ENCODE results near the gene GNRH2.

GNRH2 gene, protein sequence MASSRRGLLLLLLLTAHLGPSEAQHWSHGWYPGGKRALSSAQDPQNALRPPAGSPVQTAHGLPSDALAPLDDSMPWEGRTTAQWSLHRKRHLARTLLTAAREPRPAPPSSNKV

DNA sequence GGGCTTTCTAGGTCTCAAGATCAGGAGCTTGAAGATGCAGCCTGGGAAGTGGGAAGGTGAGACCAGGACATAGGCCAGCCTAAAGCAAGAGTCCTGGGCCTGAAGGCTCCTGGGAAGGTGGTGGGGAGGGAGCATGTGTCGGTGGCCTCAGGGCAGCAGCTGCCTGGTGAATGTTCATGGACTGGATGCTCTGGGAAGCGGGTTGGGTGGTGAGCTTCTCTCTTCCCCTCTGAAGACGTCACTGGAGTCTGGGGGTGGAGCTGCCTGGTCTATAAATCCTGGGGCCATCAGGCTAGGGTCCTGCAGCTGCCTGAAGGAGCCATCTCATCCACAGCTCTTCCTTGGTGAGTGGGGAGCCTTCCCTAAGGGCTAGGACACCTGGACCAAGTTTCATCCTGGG lies at the start of gene GNRH2:
Gene GNRH2, plus strand, starts transcription at position 301 of the 400 bp plus-strand sequence. CDS start 793 bp downstream, outside the sequence.
- TF ChIP-seq, protein P1, sequence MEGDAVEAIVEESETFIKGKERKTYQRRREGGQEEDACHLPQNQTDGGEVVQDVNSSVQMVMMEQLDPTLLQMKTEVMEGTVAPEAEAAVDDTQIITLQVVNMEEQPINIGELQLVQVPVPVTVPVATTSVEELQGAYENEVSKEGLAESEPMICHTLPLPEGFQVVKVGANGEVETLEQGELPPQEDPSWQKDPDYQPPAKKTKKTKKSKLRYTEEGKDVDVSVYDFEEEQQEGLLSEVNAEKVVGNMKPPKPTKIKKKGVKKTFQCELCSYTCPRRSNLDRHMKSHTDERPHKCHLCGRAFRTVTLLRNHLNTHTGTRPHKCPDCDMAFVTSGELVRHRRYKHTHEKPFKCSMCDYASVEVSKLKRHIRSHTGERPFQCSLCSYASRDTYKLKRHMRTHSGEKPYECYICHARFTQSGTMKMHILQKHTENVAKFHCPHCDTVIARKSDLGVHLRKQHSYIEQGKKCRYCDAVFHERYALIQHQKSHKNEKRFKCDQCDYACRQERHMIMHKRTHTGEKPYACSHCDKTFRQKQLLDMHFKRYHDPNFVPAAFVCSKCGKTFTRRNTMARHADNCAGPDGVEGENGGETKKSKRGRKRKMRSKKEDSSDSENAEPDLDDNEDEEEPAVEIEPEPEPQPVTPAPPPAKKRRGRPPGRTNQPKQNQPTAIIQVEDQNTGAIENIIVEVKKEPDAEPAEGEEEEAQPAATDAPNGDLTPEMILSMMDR (IDR thresholded peaks at IDR 0.05) = no peak

DNA sequence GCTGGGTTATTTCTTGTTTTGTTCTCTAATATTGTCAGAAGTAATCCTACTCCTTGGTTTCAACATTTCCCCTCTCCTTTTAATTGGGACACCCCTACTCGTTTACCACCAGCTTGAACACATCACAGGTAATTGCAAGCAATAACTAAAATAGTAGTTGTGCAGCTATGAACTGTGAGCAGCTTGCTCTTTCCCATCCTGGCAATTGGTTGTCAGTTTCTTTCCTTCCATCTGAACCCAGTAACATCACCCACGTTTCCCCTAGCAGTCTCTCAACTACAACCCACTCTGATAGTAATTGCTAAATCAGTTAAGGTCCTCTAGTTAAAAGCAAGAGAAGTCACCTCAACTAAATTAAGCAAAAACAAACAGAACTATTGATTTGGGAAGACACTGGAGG lies 47.6 kb upstream of the GNRH2 start:
- TF ChIP-seq, protein P1 (IDR thresholded peaks at IDR 0.05) = no peak

DNA sequence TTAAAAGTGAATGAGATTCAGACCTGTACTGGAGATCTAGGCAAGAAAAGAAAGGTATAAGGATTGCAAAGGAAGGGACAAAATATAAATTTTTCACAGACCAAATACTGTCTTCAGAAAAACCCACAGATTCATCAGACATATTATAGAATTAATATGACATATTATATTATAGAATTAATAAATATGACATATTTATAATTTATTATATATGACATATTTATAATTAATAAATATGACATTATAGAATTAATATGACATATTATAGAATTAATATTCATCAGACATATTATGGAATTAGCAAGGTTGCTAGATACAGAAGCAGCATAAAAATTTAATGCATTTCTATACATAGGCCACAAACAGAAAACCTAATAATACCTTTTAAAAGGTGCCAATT lies 44.7 kb upstream of the GNRH2 start:
- TF ChIP-seq, protein P1 (IDR thresholded peaks at IDR 0.05) = no peak

DNA sequence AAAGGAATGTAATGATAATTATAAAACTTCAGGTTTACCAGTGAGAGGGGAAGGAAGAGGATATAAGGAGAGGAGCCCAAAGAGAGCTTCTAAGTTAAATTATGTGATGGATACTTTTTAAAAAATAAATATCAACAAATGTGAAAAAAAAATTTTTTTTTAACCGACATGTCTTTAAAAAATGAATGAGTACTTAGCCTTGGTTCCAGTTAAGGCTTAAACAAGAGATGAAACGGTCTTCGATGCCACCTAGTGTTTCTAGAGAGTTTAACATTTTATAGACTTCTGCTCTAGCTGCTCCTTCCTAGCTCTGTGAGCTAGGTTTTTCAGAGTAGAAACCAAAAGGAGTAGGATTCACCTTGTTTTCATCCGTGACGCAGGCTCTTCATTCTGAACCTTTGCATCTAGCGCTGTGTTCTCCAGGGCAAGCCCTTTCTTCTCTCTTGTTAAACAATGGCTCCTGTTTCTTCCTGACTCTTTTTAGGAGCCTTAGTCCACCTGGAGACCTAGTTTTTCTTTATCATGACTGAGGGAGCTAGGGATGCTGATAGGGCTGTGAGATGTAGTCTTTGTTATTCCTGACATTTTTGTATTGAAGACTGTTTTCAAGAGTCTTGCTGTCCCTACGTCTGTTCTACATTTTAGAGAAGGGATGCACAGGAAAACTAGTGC lies 42.4 kb upstream of the GNRH2 start:
- TF ChIP-seq, protein P1 (IDR thresholded peaks at IDR 0.05) = peak; percentile 65; the same call in 1 of the 2 replicates

DNA sequence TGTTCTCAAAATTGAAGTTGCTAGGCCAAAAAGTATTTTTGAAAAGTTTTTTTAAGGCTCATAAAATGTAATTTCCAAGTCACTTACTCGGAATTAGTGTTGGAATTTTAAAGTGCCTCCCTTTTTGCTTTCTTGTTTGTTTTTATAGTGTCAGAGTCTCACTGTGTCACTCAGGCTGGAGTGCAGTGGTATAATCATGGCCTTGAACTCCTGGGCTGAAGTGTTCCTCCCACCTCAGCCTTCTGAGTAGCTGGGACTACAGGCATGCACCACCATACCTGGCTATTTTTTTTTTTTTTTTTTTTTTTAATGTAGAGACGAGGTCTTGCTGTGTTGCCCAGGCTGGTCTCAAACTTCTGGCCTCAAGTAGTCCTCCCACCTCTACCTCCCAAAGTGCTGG lies 40.0 kb upstream of the GNRH2 start:
- TF ChIP-seq, protein P1 (IDR thresholded peaks at IDR 0.05) = no peak

DNA sequence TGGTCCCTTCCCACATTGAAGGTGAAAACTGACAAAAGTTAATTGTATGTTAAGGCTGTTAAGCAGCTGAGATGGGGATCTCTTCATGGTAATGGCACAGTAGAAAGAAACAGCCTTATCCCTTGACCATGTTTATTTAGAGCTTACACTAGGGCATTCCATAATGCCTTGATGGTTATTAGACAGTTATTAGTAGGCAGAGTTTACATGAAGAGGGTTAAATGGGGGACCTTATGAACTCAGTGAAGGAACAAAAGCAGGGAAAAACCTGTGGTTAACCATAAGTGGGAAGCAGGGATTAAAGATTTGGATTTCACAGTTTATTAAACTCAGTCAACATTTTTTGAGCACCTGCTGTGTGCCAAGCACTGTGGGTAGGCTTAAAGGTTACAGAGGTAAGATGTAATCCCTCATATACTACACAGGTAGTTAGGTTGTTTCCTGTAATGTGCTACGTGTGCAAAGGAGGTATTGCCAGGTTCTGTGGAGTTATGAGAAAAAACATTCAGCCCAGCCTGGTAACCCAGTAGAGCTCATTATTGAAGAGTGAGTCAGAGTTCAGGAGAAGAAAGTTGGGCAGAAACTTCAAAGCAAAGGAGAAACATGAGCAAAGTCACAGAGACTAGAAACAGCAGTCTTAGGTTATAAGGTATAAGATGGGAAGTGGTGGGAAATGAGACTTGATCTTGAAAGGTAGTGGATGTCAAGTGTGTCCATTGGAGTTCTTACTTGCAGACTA lies 32.3 kb upstream of the GNRH2 start:
- TF ChIP-seq, protein P1 (IDR thresholded peaks at IDR 0.05) = no peak

DNA sequence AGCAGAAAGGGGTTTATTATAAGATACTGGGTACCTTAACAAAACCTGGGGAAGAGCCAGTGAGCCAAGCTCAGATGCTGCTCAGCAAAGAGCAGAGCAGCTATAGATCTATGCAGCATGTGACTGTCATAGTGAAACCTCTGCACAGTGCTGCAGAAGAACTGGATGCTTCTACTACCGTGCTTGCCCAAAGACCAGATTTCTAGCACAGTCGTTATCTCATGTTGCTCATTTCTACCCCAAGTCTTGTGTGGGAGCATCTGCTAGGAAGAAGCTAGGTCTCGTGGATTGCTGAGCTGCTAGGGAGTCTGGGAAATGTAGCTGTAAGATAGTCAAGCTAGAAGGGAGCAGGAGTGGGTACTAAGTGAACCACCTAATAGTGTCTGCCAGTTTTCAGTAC lies 31.7 kb upstream of the GNRH2 start:
- TF ChIP-seq, protein P1 (IDR thresholded peaks at IDR 0.05) = no peak
